Dendritic cell treated with granulocyte-macrophage colony-stimulating factor and Interleukin-4, amounts not matched to agents 40 ng/mL and 50 ng/mL, for 4 days (primary cell): Measurements from ENCODE around the gene ZBED6.

Source experiments
- H3K27ac Mint-ChIP-seq: one replicate; pipeline ENCODE4 v1.8.0; 2022; ENCODE audit warnings: mild to moderate bottlenecking, mixed read lengths
- H3K27me3 Mint-ChIP-seq: one replicate; pipeline ENCODE4 v1.8.0; 2022; ENCODE audit warnings: mild to moderate bottlenecking, mixed read lengths
- H3K36me3 Mint-ChIP-seq: one replicate; pipeline ENCODE4 v1.8.0; 2022; ENCODE audit warnings: low read depth, mixed read lengths
- H3K4me1 Mint-ChIP-seq: one replicate; pipeline ENCODE4 v1.8.0; 2022; ENCODE audit warnings: low read depth, mixed read lengths
- H3K4me3 Mint-ChIP-seq: one replicate; pipeline ENCODE4 v1.8.0; 2022; ENCODE audit warnings: mild to moderate bottlenecking, moderate library complexity, mixed read lengths
- H3K9me3 Mint-ChIP-seq: one replicate; pipeline ENCODE4 v1.8.0; 2022; ENCODE audit warnings: mixed read lengths
- intact Hi-C: fragments of 100-400 bp; cut with micrococcal nuclease; formaldehyde crosslinking; loops from one replicate; pipeline ENCODE4 v1.15.0; 2022

ZBED6 gene

DNA sequence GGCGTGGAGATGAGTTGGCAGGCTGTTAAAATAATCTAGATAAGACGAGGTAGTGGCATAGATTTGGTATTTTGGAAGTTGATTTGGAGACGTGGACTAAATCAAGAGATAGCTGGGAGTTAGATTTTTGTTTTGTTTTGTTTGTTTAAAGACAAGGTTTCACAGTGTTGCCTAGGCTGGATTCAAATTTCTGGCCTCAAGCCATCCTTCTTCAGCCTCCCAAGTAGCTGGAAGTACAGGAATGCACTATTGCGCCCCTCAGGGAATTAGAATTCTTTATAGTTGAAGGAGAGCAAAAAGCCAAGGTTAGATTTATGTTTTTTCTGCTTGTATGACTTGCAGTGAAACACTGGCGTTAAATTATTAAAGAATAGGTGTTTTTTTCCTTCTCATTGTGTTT, 43.7 kb downstream of the ZBED6 start:
- H3K9me3 Mint-ChIP-seq, result no peaks in the 10 kb centered on the region
- H3K4me1 Mint-ChIP-seq, result no peaks in the 10 kb centered on the region
- no peak overlapping the region for H3K4me3 Mint-ChIP-seq
- no peak overlapping the region for H3K27ac Mint-ChIP-seq
- intact Hi-C loops, result no loop called here
- H3K27me3 Mint-ChIP-seq, result no peaks in the 10 kb centered on the region
- peaks cover 94% of the 10 kb centered on the region for H3K36me3 Mint-ChIP-seq

DNA sequence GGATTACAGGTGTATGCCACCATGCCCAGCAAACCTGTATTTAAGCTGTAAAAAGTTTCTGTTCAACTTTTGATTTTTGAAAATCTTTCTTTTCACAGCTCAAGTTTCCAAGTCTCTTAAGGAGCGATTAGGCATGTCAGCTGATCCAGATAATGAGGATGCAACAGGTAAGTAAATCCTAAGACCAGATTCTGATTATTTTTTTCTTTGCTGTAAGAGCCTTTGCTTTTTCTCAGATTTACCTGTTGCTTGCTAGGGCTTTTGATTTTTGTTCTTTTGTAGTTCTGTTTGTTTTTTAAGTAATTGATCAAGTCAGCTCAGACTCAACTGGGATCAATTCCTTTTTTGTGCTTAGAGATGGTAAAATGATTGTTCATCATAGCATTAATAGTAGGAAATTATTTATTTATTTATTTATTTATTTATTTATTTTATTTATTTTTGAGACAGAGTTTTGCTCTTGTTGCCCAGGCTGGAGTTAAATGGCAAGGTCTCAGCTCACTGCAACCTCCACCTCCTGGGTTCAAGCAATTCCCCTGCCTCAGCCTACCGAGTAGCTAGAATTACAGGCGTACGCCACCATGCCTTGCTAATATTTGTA, 44.9 kb downstream of the ZBED6 start:
- H3K4me3 Mint-ChIP-seq, result no peak overlapping the region
- no peak overlapping the region for H3K27ac Mint-ChIP-seq
- H3K36me3 Mint-ChIP-seq, result peaks cover 95% of the 10 kb centered on the region
- H3K27me3 Mint-ChIP-seq, result no peaks in the 10 kb centered on the region
- intact Hi-C loops, result no loop called here
- no peaks in the 10 kb centered on the region for H3K9me3 Mint-ChIP-seq
- H3K4me1 Mint-ChIP-seq, result no peaks in the 10 kb centered on the region

DNA sequence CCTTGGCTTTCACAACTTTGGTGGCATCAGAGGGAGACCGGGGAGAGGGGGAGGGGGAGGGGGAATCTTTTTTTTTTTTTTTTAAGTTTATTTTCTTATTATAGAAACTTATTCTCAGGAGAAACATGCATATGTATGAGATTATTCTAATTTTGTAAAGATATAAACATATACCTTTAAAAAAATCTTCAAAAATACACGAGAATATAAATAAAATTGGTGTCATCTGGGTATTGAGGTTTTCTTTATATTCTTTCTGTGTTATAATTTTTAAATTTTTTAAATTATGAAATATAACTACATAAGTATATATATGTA, 47.1 kb downstream of the ZBED6 start:
- intact Hi-C loops, result no loop called here
- no peaks in the 10 kb centered on the region for H3K9me3 Mint-ChIP-seq
- H3K4me1 Mint-ChIP-seq, result no peaks in the 10 kb centered on the region
- no peak overlapping the region for H3K4me3 Mint-ChIP-seq
- H3K27me3 Mint-ChIP-seq, result no peaks in the 10 kb centered on the region
- H3K27ac Mint-ChIP-seq, result no peak overlapping the region
- peaks cover 93% of the 10 kb centered on the region for H3K36me3 Mint-ChIP-seq

DNA sequence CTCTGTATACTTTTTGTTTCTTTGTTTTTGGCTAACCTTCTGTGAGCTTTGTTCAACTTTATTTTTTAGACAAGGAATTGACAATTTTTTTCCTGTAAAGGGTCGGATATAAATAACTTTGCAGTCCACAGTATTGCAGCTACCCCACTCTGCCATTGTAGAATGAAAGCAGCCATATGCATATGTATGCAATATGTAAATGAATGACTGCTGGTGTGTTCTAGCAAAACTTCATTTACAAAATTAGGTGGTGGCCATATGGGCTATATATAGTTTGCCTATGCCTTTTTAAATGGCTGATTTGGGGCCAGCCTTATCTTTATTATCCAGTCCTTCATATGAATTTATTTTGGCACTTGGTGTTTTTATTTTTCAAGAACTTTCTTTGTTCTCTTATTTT, 48.0 kb downstream of the ZBED6 start:
- H3K9me3 Mint-ChIP-seq, result no peaks in the 10 kb centered on the region
- no peak overlapping the region for H3K4me3 Mint-ChIP-seq
- intact Hi-C loops, result no loop called here
- no peak overlapping the region for H3K27ac Mint-ChIP-seq
- no peaks in the 10 kb centered on the region for H3K27me3 Mint-ChIP-seq
- H3K4me1 Mint-ChIP-seq, result no peaks in the 10 kb centered on the region
- peaks cover 92% of the 10 kb centered on the region for H3K36me3 Mint-ChIP-seq
